C4-2B (cell line): ENCODE data around the gene SYTL3.

Experiments used
- CTCF ChIP-seq: fragments of 450-650 bp; conservative IDR thresholded peaks from 2 replicates; pipeline ENCODE4 v1.5.1; 2017; ENCODE audit warnings: mild to moderate bottlenecking
- ZFX ChIP-seq: fragments of 450-650 bp; IDR thresholded peaks from 2 replicates; pipeline ENCODE4 v1.6.1; 2017

DNA sequence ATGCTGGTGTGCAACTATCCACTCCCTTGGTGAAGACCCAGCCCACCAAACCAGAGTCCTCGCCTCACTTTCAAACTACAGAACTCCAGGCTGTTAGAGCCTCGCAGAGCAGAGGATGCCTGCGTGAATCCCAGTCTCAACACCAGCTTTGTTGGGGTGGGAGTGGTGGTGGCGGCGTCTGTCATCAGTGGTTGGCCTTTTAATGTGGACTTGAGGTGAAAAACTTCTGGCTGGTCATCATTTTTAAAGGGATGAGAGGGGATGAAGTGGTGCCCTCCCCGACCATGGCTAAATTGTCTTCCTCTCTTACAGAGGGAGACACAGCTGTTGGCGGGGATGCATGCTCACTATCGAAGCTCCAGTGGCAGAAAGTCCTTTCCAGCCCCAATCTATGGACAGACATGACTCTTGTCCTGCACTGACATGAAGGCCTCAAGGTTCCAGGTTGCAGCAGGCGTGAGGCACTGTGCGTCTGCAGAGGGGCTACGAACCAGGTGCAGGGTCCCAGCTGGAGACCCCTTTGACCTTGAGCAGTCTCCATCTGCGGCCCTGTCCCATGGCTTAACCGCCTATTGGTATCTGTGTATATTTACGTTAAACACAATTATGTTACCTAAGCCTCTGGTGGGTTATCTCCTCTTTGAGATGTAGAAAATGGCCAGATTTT, 114.5 kb downstream of the SYTL3 start:
- TF ChIP-seq CTCF (no peak), ZFX (no peak)
